Dermis blood vessel endothelial cell (primary cell): ENCODE results near the gene FNDC3B. TPM values are rescaled to one million over a fixed set of nuclear protein-coding genes. Genes with fewer than 3 reads are reported as not detected.

Source experiments
- DNase-seq: peaks from one replicate; pipeline ENCODE4 v3.0.0; 2010
- total RNA-seq: library from RNA; depleted of rRNA; stranded (reverse); fragments of >200 nt; gene quantifications from 2 replicates; pipeline ENCODE4 v1.2.3, GENCODE V29; 2014

The FNDC3B gene
- total RNA-seq, 1 donor from 2014 or later = 126 TPM

GRCh38 chr3:172119266-172119969 lies 80.0 kb downstream of the FNDC3B start:
- no peak for DNase-seq

GRCh38 chr3:172120912-172121311 lies 81.5 kb downstream of the FNDC3B start:
- DNase-seq = no peak

- DNase-seq = no peak
These were observed 82.6 kb downstream of the FNDC3B start for GRCh38 chr3:172121981-172122380.

DNA sequence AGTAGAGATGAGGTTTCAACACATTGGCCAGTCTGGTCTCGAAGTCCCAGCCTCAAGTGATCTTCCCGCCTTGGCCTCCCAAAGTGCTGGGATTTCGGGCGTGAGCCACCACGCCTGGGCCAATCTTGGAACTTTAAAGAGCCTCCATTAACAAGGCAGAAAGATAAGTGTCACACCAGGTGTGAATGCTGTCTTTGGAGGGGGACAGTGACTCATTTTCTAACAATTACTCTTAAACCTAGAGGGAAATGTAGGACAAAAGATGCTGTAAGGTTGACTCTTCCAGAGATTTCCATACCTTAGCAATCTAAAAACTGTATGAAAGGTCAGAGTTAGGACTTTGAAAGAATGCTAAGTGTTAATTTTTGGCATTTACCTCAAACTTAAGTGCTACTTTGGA lies 84.9 kb downstream of the FNDC3B start:
- no peak for DNase-seq

DNA sequence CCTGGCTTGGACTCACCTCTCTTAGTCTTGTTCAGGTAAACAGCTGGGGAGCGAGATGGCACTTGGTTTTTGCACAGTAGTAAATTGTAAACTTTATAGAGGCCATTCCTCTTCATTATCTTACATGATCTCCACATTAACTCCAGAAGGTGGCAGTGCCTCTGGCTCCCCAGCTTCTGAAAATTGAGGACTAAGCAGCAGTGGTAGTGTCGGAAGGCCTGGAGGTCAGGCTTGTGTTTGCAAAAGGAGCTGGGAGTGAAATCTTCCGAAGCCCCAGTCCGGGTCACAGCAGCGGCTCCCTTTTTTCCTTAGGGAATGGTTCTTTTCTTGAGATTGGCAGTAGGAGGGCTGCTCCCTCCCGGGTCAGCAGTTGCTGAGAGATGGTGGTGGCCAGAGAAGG lies 85.7 kb downstream of the FNDC3B start:
- DNase-seq = no peak

- DNase-seq = peak; percentile 36
These were observed 86.6 kb downstream of the FNDC3B start for GRCh38 chr3:172125963-172126457.

DNA sequence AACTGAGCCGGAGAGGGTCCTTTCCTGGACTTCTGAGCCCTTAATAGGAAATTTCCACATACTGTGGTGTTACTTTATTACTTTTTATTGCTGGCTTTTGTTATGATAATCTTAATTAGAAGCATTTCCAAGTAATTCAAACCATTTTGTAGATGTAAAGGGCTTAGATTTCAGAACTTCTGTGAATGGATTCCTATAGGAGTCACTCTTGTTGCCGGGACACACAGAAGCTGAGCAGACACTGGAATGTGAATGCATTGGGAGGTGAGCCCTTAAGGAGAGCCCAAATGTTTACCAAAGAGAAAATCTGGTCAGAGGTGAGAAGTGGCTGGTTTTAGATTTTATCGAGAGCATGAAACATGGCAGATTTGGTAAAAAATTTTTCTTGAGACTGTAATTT lies 87.4 kb downstream of the FNDC3B start:
- no peak for DNase-seq

DNA sequence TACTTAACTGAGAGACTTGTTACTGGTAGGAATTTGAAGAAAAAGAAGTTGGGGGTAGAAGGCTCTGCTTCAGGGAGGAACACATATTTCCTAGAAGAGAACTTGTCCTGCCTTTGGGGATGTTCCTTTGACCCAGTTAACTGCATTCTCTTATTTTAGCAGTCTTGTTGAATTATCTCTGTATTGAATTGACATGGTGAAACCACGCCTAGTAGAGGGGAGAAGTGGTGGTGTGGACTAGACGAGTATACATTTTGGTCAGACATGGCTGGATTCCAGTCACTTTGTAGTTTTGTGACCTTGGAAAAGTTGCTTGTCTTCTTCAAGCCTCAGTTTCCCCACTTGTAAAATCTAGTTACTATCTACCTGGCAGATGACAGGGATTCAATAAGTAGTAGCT lies 87.8 kb downstream of the FNDC3B start:
- no peak for DNase-seq

DNA sequence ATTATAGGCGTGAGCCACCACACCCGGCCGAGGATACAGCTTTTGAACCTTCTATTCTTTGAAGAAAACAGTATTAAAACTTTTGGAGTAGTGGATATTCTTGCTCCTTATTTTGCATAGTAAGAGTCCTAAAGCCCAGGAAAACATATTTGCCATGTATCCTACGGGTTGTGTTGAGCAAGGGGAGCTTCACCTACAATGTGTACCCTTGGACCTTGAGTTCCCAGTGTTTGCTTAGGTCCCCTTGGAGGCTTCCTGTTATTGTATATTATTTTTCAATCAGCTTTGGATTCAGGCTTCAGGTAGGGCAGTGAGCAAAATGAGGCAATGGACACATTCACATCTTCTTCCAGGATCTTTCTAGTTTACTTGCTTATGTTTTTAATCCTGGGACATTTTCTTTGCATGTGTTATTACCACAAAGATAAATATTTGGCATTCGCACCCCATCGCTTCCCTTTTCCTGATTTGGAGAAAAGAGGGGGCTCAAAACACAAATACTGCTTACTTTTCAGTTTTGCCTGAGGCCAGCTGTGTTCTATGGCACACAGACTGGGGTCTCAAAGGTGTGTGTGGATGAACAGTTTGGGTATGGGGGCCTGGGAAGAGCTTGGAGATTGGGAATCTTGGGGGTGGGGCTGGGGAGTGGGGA lies 88.7 kb downstream of the FNDC3B start:
- no peak for DNase-seq

DNA sequence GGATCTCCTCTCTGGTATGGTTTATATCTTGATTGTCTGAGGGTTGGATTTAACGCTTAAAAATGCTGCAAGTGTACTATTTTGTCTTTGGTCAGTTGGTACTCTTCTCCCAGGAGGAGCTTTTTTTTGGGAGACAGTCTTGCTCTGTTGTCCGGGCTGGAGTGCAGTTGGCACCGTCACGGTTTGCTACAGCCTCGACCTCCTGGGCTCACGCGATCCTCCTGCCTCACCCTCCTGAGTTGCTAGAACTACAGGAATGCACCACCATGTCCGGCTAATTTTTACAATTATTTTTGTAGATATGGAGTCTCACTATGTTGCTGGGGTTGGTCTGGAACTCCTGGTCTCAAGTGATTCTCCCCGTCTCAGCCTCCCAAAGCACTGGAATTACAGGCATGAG lies 89.5 kb downstream of the FNDC3B start:
- DNase-seq = no peak

GRCh38 chr3:172129498-172129849 lies 90.1 kb downstream of the FNDC3B start:
- DNase-seq = no peak

- peak; percentile 97 for DNase-seq
These were observed 90.7 kb downstream of the FNDC3B start for GRCh38 chr3:172129850-172130716.

DNA sequence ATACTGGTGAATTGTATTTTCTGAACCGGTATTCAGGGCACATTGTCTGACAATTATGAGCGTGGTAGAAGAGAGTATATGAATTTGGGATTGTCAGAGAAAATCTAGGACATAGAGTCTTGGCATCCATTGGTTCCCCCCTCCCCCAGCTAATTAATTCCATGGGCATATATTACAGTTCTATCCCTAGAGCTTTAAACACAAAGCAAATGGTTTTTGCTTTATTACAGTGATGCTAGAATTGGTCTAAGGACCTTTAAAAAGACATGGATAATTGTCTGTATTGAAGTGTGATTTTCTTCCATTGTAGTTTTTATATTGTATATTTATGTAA lies 91.3 kb downstream of the FNDC3B start:
- no peak for DNase-seq

DNA sequence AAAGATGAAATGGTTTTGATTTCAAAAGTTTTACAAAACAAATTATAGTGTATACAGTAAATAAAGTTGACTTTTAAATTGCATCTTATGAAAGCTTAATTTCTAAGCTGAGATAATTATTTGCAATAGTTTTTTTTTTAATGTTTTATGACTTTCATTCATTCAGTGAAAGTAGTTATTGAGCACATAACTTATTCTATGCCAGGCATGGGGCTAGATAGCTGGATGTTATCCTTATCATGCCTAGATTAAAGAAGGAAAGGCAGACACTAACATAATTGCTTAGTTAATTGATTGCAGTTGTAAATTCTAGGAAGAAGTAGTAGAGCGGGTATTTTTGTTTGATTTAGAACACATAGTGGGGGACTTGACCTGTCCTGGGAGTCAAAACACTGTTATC lies 92.4 kb downstream of the FNDC3B start:
- no peak for DNase-seq

GRCh38 chr3:172132159-172132586 lies 92.8 kb downstream of the FNDC3B start:
- no peak for DNase-seq

DNA sequence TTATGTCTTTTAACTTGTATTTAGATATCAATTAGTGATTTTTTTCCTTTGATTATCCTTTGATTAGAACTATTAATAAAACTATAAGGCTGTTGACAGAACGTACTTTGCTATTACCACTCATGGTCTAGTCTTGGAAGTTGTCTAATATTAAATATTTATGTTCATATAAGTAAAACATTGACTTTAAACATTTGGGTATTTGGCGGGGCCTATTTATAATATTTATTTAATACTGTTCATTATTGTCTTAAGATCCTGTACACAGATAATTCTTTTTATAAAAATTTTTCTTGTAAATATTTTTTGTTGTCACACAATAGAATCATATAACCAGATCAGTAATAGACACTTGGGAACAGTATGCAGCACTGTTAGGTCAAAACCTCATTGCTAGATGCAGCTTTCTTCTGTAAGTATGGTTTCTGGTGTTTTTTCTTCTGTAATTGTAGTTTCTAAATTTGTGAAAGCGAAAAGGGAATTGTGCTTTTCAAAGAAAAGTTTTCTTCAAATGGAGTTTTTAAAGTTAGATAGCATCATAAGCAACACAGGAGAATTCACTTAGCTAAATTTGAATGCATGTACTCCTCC lies 93.4 kb downstream of the FNDC3B start:
- DNase-seq = no peak

GRCh38 chr3:172133838-172134237 lies 94.5 kb downstream of the FNDC3B start:
- no peak for DNase-seq

DNA sequence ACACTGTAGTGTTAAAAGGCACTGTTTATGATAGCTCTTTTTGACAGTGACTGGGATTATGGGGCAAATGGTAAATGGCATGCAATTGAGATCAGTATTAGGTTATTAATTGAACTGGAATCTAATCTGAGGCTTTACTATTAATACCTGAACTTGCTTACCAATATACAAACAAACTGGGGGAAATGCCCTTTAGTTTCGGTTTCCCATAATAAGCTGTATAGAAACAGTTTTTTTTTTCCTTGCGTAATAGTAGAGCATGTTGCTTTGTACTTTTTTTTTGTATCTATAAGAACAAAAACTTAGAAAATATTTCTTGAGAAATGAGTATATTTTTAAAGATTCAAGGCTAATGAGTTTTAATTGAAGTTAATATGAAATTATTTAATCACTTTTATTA lies 95.0 kb downstream of the FNDC3B start:
- DNase-seq = no peak

DNA sequence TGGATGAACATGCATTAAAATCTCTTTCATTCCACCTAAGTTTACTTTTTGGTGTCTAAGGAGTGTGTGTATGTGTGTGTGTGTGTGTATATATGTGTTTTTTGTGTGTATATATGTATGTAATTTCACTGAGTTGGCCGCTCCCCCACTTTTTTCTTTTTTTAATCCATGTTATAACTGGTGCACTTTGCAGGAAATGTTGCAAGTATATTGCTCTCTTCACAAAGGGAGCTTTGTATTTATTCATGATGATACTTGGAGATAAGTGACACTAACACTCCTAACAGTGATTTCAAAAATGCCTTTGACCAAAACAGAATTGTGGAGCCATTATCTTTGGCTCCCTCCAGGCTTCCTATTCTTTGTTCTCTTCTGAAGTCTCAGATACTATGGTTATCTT lies 95.8 kb downstream of the FNDC3B start:
- no peak for DNase-seq

DNA sequence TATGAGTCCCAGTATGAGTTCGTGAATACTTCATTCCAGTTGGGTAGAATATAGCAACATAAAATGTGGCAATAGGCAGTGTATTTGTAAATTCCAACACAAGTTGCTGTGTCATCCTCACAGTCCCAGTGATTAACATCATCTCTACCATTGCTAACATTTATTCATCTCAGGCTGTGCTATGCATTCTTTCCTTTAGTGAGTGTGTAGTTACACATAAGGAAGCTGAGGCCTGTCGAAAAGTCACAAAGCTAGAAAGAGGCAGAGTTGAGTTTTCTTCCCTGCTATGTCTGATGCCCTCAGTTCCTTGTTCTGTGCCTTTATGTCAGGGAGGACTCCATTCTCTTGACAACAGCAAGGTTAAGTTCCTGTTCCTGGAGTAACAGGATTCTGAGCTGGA lies 96.4 kb downstream of the FNDC3B start:
- no peak for DNase-seq

- DNase-seq = no peak
These were observed 97.0 kb downstream of the FNDC3B start for GRCh38 chr3:172136330-172136729.

GRCh38 chr3:172137287-172138192 lies 98.2 kb downstream of the FNDC3B start:
- peak; percentile 81 for DNase-seq
